PC-3 (cell line): ENCODE measurements around the gene TAL1. TPM values are rescaled to one million over a fixed set of nuclear protein-coding genes. Genes with fewer than 3 reads are reported as not detected.

Experiments used
- ATAC-seq: fragments of 200-7000 bp; cut with Tn5 transposase; 2 replicates; pipeline ENCODE4 v1.9.1; 2020; ENCODE audit warnings: mild to moderate bottlenecking, moderate library complexity
- BruUV-seq: library from RNA; stranded (reverse); fragments of 400-500 nt; replicated peaks from 2 replicates; lab custom pipeline; 2021; lab: Mats Ljungman, UMichigan
- CTCF ChIA-PET: fragments of 300-600 bp; sonication (Branson Sonifier 250); formaldehyde crosslinking; loops from one replicate; lab custom pipeline; 2022; ENCODE audit warnings: antibody characterized with exemption; lab: Charles Lee
- POLR2A ChIA-PET: fragments of 300-600 bp; sonication (Branson Sonifier 250); formaldehyde crosslinking; loops from one replicate; lab custom pipeline; 2022; ENCODE audit warnings: antibody characterized with exemption; ENCODE audit not compliant: unreplicated experiment; lab: Charles Lee
- DNase-seq: peaks from one replicate; pipeline ENCODE4 v3.0.0-alpha.2; 2015
- H2AFZ ChIP-seq: fragments of 300-600 bp; sonication (generic); 2 replicates; pipeline ENCODE4 v1.6.0; 2016; ENCODE audit warnings: antibody characterized with exemption, low read length
- H3F3A ChIP-seq: fragments of 300-600 bp; sonication (generic); one replicate; pipeline ENCODE4 v1.6.0; 2017; ENCODE audit warnings: antibody characterized with exemption, low read length, control low read depth, mild to moderate bottlenecking; ENCODE audit not compliant: unreplicated experiment
- H3K27ac ChIP-seq: fragments of 300-600 bp; sonication (generic); 2 replicates; pipeline ENCODE4 v1.5.1; 2016; ENCODE audit warnings: mild to moderate bottlenecking, low read length
- H3K27me3 ChIP-seq: fragments of 300-600 bp; sonication (generic); 2 replicates; pipeline ENCODE4 v1.6.1; 2016; ENCODE audit warnings: low read length, mixed read lengths
- H3K36me3 ChIP-seq: fragments of 300-600 bp; sonication (generic); 2 replicates; pipeline ENCODE4 v1.6.1; 2016; ENCODE audit warnings: low read depth, mixed run types, low read length, mixed read lengths
- H3K4me1 ChIP-seq: fragments of 300-600 bp; sonication (generic); 2 replicates; pipeline ENCODE4 v1.5.1; 2016; ENCODE audit warnings: low read length; ENCODE audit not compliant: insufficient read depth
- H3K4me2 ChIP-seq: fragments of 300-600 bp; sonication (generic); 2 replicates; pipeline ENCODE4 v1.6.0; 2016; ENCODE audit warnings: low read length
- H3K4me3 ChIP-seq: fragments of 300-600 bp; sonication (generic); 2 replicates; pipeline ENCODE4 v1.5.1; 2016; ENCODE audit warnings: mild to moderate bottlenecking, low read length, mixed read lengths
- H3K79me2 ChIP-seq: fragments of 300-600 bp; sonication (generic); 2 replicates; pipeline ENCODE4 v1.6.1; 2017; ENCODE audit warnings: low read length, mixed read lengths
- H3K9ac ChIP-seq: fragments of 300-600 bp; sonication (generic); 2 replicates; pipeline ENCODE4 v1.6.0; 2016; ENCODE audit warnings: mild to moderate bottlenecking, low read length
- H3K9me2 ChIP-seq: fragments of 300-600 bp; sonication (generic); replicated peaks from 2 replicates; pipeline ENCODE4 v1.6.1; 2016; ENCODE audit warnings: mixed run types, low read length, mixed read lengths
- H3K9me3 ChIP-seq: fragments of 300-600 bp; sonication (generic); 2 replicates; pipeline ENCODE4 v1.6.1; 2016; ENCODE audit warnings: low read length, mixed read lengths
- H4K20me1 ChIP-seq: fragments of 300-600 bp; sonication (generic); 2 replicates; pipeline ENCODE4 v1.6.1; 2016; ENCODE audit warnings: low read length, mixed read lengths
- EZH2 ChIP-seq: fragments of 300-600 bp; sonication (generic); IDR thresholded peaks from one replicate; pipeline ENCODE4 v1.6.1; 2017; ENCODE audit warnings: antibody characterized with exemption, mild to moderate bottlenecking, low read length; ENCODE audit not compliant: unreplicated experiment
- EZH2phosphoT487 ChIP-seq: fragments of 300-600 bp; sonication (generic); IDR thresholded peaks from 2 replicates; pipeline ENCODE4 v1.6.1; 2018; ENCODE audit warnings: mild to moderate bottlenecking, antibody characterized with exemption, low read length, borderline replicate concordance
- intact Hi-C: fragments of 100-400 bp; cut with micrococcal nuclease; formaldehyde crosslinking; loops from 2 replicates; pipeline ENCODE4 v1.9.0; 2023
- total RNA-seq: library from RNA; depleted of rRNA; stranded (reverse); fragments of >200 nt; gene quantifications from 2 replicates; pipeline ENCODE4 v1.2.3, GENCODE V29; 2014
- TF ChIP-seq, protein P1 (sequence below): fragments of 300-600 bp; sonication (generic); conservative IDR thresholded peaks from 2 replicates; pipeline ENCODE4 v1.5.1; 2017; ENCODE audit warnings: antibody characterized with exemption, low read depth, mild to moderate bottlenecking, low read length

Gene TAL1
- total RNA-seq, 1 experiment from 2014 or later: not detected

- H3K36me3 ChIP-seq: no peaks in the 10 kb centered on the region
- CTCF ChIA-PET: interaction anchor here (0.8 to 0.9 kb wide), 2 partner anchors 11 to 73 kb away, joined by 3 to 4 read pairs; no protein-coding TSS in a partner anchor
- no TSS peak for BruUV-seq
- H3K9me3 ChIP-seq: no peaks in the 10 kb centered on the region
- H3F3A ChIP-seq: no peaks in the 10 kb centered on the region
- no peak within 1 kb of the TSS for H3K4me3 ChIP-seq
- TF ChIP-seq EZH2 (no peak), EZH2phosphoT487 (no peak)
- TF ChIP-seq, protein P1, sequence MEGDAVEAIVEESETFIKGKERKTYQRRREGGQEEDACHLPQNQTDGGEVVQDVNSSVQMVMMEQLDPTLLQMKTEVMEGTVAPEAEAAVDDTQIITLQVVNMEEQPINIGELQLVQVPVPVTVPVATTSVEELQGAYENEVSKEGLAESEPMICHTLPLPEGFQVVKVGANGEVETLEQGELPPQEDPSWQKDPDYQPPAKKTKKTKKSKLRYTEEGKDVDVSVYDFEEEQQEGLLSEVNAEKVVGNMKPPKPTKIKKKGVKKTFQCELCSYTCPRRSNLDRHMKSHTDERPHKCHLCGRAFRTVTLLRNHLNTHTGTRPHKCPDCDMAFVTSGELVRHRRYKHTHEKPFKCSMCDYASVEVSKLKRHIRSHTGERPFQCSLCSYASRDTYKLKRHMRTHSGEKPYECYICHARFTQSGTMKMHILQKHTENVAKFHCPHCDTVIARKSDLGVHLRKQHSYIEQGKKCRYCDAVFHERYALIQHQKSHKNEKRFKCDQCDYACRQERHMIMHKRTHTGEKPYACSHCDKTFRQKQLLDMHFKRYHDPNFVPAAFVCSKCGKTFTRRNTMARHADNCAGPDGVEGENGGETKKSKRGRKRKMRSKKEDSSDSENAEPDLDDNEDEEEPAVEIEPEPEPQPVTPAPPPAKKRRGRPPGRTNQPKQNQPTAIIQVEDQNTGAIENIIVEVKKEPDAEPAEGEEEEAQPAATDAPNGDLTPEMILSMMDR: no peak
- H3K27me3 ChIP-seq: no peaks in the 10 kb centered on the region
- no peak for DNase-seq
- H2AFZ ChIP-seq: no peak within 1 kb of the TSS
- no peaks in the 10 kb centered on the region for H4K20me1 ChIP-seq
- no peaks in the 10 kb centered on the region for H3K9me2 ChIP-seq
- H3K27ac ChIP-seq: no peak within 1 kb of the TSS
- H3K79me2 ChIP-seq: no peaks in the 10 kb centered on the region
- no peak for ATAC-seq
- intact Hi-C loops: no loop called here
- no peak within 1 kb of the TSS for H3K4me2 ChIP-seq
- POLR2A ChIA-PET: no interaction called here
- H3K4me1 ChIP-seq: no peaks in the 10 kb centered on the region
- no peak within 1 kb of the TSS for H3K9ac ChIP-seq
These were observed 42.0 kb downstream of the TAL1 start, which contains the start of gene PDZK1IP1 for GRCh38 chr1:47189844-47190508. PDZK1IP1 (minus strand) TSS chr1:47190036; CDS start chr1:47189932, 104 bp downstream.

DNA sequence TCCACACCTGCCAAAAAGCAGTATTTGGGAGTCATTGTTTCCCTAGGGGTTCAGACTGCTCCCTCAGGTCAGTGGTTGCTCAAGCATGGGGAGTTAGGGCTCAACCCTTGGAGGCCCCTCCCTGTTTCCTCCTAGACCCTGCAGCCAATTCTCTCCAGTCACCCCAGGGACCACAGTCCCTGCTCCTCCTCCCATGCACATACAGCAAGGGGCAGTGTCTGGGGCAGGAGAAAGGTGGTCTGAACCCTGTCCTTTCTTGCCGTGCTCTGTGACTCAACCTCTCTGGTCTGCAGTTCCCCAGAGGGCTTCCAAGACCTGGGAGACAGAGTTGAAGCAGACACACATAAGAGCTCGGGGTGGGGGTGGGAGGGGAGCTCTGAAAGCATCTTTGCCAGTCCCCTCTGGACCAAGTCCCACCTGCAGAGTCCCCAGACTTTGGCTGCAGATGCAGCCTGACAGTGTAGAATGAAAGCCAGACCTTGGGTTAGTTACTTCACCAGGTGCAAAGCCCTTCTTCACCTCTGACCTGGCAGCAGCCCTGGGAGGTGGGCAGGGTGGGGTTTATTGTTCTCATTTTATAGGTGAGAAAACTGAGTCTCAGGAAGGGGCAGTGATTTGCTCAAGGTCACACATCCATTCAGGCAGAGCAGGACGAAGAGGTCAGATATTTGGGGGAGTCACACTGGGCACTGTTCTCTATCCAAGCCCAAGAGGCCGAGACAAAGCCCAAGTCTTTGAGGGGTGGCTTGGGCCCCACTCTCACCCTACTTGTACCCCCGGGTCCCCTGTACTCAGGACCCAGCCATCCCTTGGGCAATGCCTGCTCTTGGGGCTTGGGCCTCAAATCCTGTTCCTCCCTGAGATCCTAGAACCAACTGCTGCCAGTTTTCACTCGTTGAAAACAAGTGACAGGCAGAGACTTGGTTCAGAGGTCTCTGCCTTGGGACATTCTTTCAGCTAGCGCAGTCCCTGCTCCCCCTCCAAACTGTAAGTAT is 42.9 kb downstream of the TAL1 start:
- H3K79me2 ChIP-seq: no peaks in the 10 kb centered on the region

More for the DNA sequence above, 42.9 kb downstream of the TAL1 start:
- BruUV-seq: no TSS peak
- ChIA-PET CTCF (interaction anchor here (0.8 to 0.9 kb wide), 2 partner anchors 10 to 74 kb away, joined by 3 to 4 read pairs; no protein-coding TSS in a partner anchor), POLR2A (no interaction called here)
- no peaks in the 10 kb centered on the region for H3K36me3 ChIP-seq
- no peaks in the 10 kb centered on the region for H3K4me1 ChIP-seq
- no peaks in the 10 kb centered on the region for H3K27me3 ChIP-seq
- TF ChIP-seq, protein P1: no peak
- TF ChIP-seq EZH2 (no peak), EZH2phosphoT487 (no peak)
- no peak overlapping the region for H3K27ac ChIP-seq
- no peak overlapping the region for H2AFZ ChIP-seq
- no peaks in the 10 kb centered on the region for H3K9me2 ChIP-seq
- H4K20me1 ChIP-seq: no peaks in the 10 kb centered on the region
- intact Hi-C loops: no loop called here
- H3F3A ChIP-seq: no peaks in the 10 kb centered on the region
- H3K4me2 ChIP-seq: no peak overlapping the region
- no peak overlapping the region for H3K4me3 ChIP-seq
- H3K9ac ChIP-seq: no peak overlapping the region
- ATAC-seq: no peak
- H3K9me3 ChIP-seq: no peaks in the 10 kb centered on the region
- no peak for DNase-seq
